ENCODE data around the gene LARP4B. TPM values are rescaled to one million over a fixed set of nuclear protein-coding genes. Genes with fewer than 3 reads are reported as not detected.

Gene LARP4B
- total RNA-seq, 3 donors from 2014 or later: 97.5 to 155 (median 116) TPM

DNA sequence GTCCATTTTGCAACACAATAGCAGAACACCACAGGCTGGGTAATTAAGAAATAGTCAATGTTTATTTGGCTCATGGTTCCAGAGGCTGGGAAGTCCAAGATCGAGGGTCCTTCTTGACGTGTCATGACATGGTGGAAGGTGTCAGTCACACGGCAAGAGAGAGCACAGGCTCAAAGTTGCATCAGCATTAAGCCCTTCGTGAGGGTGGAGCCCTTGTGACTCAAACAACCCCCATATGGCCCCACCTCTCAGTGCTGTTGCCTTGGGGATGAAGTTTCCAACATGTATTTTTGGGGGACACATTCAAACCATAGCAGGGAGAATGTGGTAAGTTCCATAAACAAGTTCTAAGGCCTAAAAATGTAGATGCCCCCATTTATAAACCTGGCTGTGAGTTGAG lies 32.1 kb upstream of the LARP4B start:
- intact Hi-C loops (cut with DNase I, micrococcal nuclease): no loop called here
- ATAC-seq: no peak
- Histone ChIP-seq H3K9me3 (no peaks in the 10 kb centered on the region), H3K4me1 (ENCODE audit: low read depth) (no peaks in the 10 kb centered on the region), H3K4me3 (no peak overlapping the region), H3K36me3 (ENCODE audit: low read depth) (no peaks in the 10 kb centered on the region)
- no peak for TF ChIP-seq CTCF (IDR thresholded peaks at IDR 0.05)
- DNase-seq: no peak

DNA sequence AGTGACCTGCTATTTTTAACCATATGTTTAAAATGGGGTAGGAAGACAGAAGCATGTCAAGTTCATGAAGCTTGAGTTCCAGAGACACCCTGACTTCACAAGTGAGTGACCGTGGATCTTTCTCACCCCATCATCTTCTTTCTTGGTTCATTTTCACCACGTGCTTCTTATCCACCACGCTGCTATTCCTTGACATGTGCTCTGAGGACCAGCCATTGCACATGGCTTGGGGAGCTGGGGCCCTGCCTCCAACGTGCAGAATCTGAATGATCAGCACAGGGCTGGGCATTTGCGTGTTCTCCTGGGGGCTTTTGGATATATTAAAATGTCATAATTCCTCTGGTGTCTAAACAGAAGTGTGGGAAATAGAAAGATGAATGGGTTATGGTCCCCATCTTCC lies 31.7 kb upstream of the LARP4B start:
- Histone ChIP-seq H3K4me3 (no peak overlapping the region), H3K9me3 (no peaks in the 10 kb centered on the region), H3K4me1 (ENCODE audit: low read depth) (no peaks in the 10 kb centered on the region), H3K36me3 (ENCODE audit: low read depth) (no peaks in the 10 kb centered on the region)
- no peak for TF ChIP-seq CTCF (IDR thresholded peaks at IDR 0.05)
- intact Hi-C loops (cut with DNase I, micrococcal nuclease): no loop called here
- DNase-seq (no peak), ATAC-seq (no peak)

DNA sequence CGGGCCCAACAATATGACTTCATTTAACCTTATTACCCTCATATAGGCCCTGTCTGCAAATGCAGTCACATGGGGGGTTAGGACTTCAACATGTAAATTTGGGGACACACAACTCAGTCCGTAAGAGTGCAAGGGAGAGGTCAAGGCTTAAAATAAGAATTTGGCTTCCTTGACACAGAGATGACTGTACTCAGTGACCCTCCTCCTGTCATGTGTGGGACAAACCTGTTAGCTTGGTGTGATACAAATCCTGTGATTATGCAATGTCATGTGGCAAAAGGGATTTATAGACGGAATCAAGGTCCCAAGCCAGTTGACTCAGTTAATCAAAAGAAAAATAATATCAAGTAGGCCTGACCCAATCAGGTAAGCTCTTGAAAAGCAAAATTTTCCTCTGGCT lies 30.8 kb upstream of the LARP4B start:
- DNase-seq (no peak), ATAC-seq (no peak)
- Histone ChIP-seq H3K9me3 (no peaks in the 10 kb centered on the region), H3K4me1 (ENCODE audit: low read depth) (no peaks in the 10 kb centered on the region), H3K36me3 (ENCODE audit: low read depth) (no peaks in the 10 kb centered on the region), H3K4me3 (no peak overlapping the region)
- intact Hi-C loops (cut with DNase I, micrococcal nuclease): no loop called here
- TF ChIP-seq CTCF (IDR thresholded peaks at IDR 0.05): no peak

GRCh38 chr10:958856-959255 lies 27.4 kb upstream of the LARP4B start:
- Histone ChIP-seq H3K4me1 (ENCODE audit: low read depth) (no peaks in the 10 kb centered on the region), H3K4me3 (no peak overlapping the region), H3K36me3 (ENCODE audit: low read depth) (no peaks in the 10 kb centered on the region), H3K9me3 (no peaks in the 10 kb centered on the region)
- DNase-seq (no peak), ATAC-seq (no peak)
- TF ChIP-seq CTCF (IDR thresholded peaks at IDR 0.05): no peak
- intact Hi-C loops (cut with DNase I, micrococcal nuclease): no loop called here

- no peaks in the 10 kb centered on the region for H3K36me3 ChIP-seq (ENCODE audit: low read depth)
- no peak overlapping the region for H3K4me3 ChIP-seq
- no peaks in the 10 kb centered on the region for H3K9me3 ChIP-seq
- ATAC-seq: no peak
- DNase-seq: no peak
- intact Hi-C loops (cut with DNase I, micrococcal nuclease): no loop called here
- H3K4me1 ChIP-seq (ENCODE audit: low read depth): no peaks in the 10 kb centered on the region
- TF ChIP-seq CTCF (IDR thresholded peaks at IDR 0.05): no peak
Observed at GRCh38 chr10:958106-958505, 26.6 kb upstream of the LARP4B start.

DNA sequence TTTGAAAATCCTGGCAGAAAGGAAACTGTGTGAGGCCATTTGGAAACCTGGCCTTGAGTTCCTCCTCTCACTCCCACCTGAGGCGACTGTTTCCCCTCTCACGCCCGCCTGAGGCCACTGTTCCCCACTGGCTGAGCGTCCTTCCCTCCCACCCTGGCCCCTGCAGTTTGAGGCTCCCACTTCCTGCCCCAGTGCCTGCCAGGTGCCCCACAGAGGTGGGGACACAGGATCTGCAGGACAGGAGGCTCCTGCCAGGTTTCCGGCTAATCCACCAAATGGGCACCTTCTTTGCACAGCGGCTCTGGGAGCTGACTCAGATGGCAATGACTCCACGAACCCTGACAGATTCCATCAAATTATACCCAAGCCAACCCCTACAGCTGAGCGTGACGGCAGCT lies 24.3 kb upstream of the LARP4B start:
- Histone ChIP-seq H3K9me3 (no peaks in the 10 kb centered on the region), H3K4me1 (ENCODE audit: low read depth) (no peaks in the 10 kb centered on the region), H3K4me3 (no peak overlapping the region), H3K36me3 (ENCODE audit: low read depth) (no peaks in the 10 kb centered on the region)
- no peak for DNase-seq
- intact Hi-C loops (cut with DNase I, micrococcal nuclease): no loop called here
- no peak for TF ChIP-seq CTCF (IDR thresholded peaks at IDR 0.05)
- ATAC-seq: no peak
